ENCODE data around the gene RPH3AL. TPM values are rescaled to one million over a fixed set of nuclear protein-coding genes. Genes with fewer than 3 reads are reported as not detected.

Gene RPH3AL
- total RNA-seq, 1 donor, result 2.9 TPM

- H3K36me3 ChIP-seq (ENCODE audit: insufficient read depth, low read length), result no peaks in the 10 kb centered on the region
- peak; percentile 44 for DNase-seq (ENCODE audit: insufficient read length, low spot score, missing footprints)
- no peak overlapping the region for H2AFZ ChIP-seq (ENCODE audit: low read length)
- no peak for TF ChIP-seq CTCF (IDR thresholded peaks at IDR 0.05; ENCODE audit: extremely low read depth, low read depth, low read length)
- H3K27ac ChIP-seq (ENCODE audit: low read depth, low read length), result no peak overlapping the region
- H3K4me3 ChIP-seq (ENCODE audit: insufficient read depth, low read length), result no peak overlapping the region
- no peaks in the 10 kb centered on the region for H4K20me1 ChIP-seq (ENCODE audit: insufficient read depth, low read length)
- H3K4me2 ChIP-seq (ENCODE audit: insufficient read depth, low read length), result no peak overlapping the region
- H3K4me1 ChIP-seq (ENCODE audit: insufficient read depth, low read length), result no peaks in the 10 kb centered on the region
- no peaks in the 10 kb centered on the region for H3K27me3 ChIP-seq (ENCODE audit: insufficient read depth, low read length)
- no peaks in the 10 kb centered on the region for H3K79me2 ChIP-seq (ENCODE audit: insufficient read depth, low read length)
- no peaks in the 10 kb centered on the region for H3K9me3 ChIP-seq (ENCODE audit: low read depth, low read length)
Observed at GRCh38 chr17:223723-224471, 128.7 kb downstream of the RPH3AL start.

DNA sequence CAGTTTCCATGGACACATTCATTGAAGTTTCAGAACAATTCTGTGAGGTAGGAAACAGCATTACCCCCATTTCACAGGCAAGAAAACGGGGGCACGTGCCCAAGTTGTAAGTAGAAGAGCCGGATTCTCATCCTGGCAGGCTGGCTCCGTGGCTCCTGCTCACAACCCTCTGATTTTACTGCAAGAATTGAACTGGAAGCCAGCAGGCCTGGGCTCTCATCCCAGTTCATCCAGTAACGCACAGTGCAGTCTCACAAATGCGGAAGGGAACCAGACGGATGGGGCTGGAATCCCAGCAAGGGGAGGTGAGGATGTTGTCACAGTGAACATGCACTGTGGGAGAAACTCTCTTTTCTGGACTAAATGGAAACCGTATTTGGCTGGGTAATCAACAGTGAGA, 130.4 kb downstream of the RPH3AL start:
- Histone ChIP-seq H3K36me3 (ENCODE audit: insufficient read depth, low read length) (no peaks in the 10 kb centered on the region), H3K79me2 (ENCODE audit: insufficient read depth, low read length) (no peaks in the 10 kb centered on the region), H3K27ac (ENCODE audit: low read depth, low read length) (no peak overlapping the region), H3K4me3 (ENCODE audit: insufficient read depth, low read length) (no peak overlapping the region), H3K4me1 (ENCODE audit: insufficient read depth, low read length) (no peaks in the 10 kb centered on the region), H3K9me3 (ENCODE audit: low read depth, low read length) (no peaks in the 10 kb centered on the region), H2AFZ (ENCODE audit: low read length) (no peak overlapping the region), H3K4me2 (ENCODE audit: insufficient read depth, low read length) (no peak overlapping the region), H4K20me1 (ENCODE audit: insufficient read depth, low read length) (no peaks in the 10 kb centered on the region), H3K27me3 (ENCODE audit: insufficient read depth, low read length) (no peaks in the 10 kb centered on the region)
- no peak for DNase-seq (ENCODE audit: insufficient read length, low spot score, missing footprints)
- TF ChIP-seq CTCF (IDR thresholded peaks at IDR 0.05; ENCODE audit: extremely low read depth, low read depth, low read length), result no peak

DNA sequence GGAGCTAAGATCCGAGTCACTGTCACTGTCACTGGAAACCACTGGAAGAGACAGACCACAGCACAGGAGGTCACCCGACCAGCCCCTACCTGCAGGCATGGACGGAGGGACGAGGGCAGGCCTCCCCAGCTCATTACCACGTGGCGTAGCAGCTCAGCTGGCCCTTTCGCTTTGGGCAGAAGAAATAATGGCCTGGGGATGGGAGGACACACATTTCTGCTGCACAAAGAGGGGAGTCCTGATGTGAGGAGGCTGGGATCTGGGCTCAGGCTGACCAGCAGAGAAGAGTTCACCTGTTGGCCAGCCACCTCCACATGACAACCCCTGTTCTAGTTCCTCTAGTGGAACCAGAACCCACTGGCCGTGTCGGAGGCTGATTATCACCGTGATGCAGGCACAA, 132.9 kb downstream of the RPH3AL start:
- no peak overlapping the region for H2AFZ ChIP-seq (ENCODE audit: low read length)

More for the DNA sequence above, 132.9 kb downstream of the RPH3AL start:
- Histone ChIP-seq H3K27me3 (ENCODE audit: insufficient read depth, low read length) (no peaks in the 10 kb centered on the region), H3K27ac (ENCODE audit: low read depth, low read length) (no peak overlapping the region), H3K4me3 (ENCODE audit: insufficient read depth, low read length) (no peak overlapping the region), H3K4me2 (ENCODE audit: insufficient read depth, low read length) (no peak overlapping the region), H3K36me3 (ENCODE audit: insufficient read depth, low read length) (no peaks in the 10 kb centered on the region), H3K79me2 (ENCODE audit: insufficient read depth, low read length) (no peaks in the 10 kb centered on the region), H4K20me1 (ENCODE audit: insufficient read depth, low read length) (no peaks in the 10 kb centered on the region), H3K4me1 (ENCODE audit: insufficient read depth, low read length) (no peaks in the 10 kb centered on the region), H3K9me3 (ENCODE audit: low read depth, low read length) (no peaks in the 10 kb centered on the region)
- no peak for TF ChIP-seq CTCF (IDR thresholded peaks at IDR 0.05; ENCODE audit: extremely low read depth, low read depth, low read length)
- no peak for DNase-seq (ENCODE audit: insufficient read length, low spot score, missing footprints)

Data from osteoblast (primary cell).